ENCODE measurements around the gene RPL11. TPM values are rescaled to one million over a fixed set of nuclear protein-coding genes. Genes with fewer than 3 reads are reported as not detected.
"Not testable (repeated sequence)": the region's sequence is repeated elsewhere in the genome, so short reads cannot be mapped to it uniquely, and the experiment has no call there.

RPL11 gene
- total RNA-seq: 521 TPM
- long read RNA-seq, transcript RPL11-201 (6 exons, 660 nt): minor isoform, 15 of 204 reads
- long read RNA-seq, transcript RPL11-206 (6 exons, 1,017 nt): major isoform, 127 of 204 reads
- long read RNA-seq, transcript RPL11-203 (5 exons, 879 nt): minor isoform, 10 of 204 reads
- long read RNA-seq, partial matches to known transcripts: 51 of 204 reads
- long read RNA-seq, other reads (novel, unspliced or antisense): 1 of 204 reads

GRCh38 chr1:23691499-23692307 lies at the start of gene RPL11:
RPL11 (plus strand) TSS chr1:23691806; CDS start chr1:23691824, 18 bp downstream.
- peak; percentile 97 for DNase-seq (ENCODE audit: low spot score)
- intact Hi-C loops (cut with DNase I): loop anchor here (2.0 kb wide), 1 partner anchor 53 kb away; no protein-coding TSS in a partner anchor

- intact Hi-C loops (cut with DNase I): no loop called here
- no peak for DNase-seq (ENCODE audit: low spot score)
These were observed 47.7 kb upstream of the RPL11 start for GRCh38 chr1:23643736-23644554.

DNA sequence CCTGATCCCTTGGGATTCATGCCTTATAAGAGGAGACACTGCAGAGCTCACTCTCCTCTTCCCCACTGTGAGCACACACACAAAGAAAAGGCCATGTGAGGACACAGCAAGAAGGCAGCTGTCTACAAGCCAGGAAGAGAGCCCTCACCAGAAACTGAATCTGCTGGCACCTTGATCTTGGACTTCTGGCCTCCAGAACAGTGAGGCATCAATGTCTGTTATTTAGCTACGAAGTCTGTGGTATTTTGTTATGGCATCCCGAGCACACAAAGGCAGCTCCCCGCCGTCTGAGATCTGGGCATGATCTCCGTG lies 47.1 kb upstream of the RPL11 start:
- no peak for DNase-seq (ENCODE audit: low spot score)
- intact Hi-C loops (cut with DNase I): no loop called here

GRCh38 chr1:23645338-23645737 lies 46.3 kb upstream of the RPL11 start:
- DNase-seq (ENCODE audit: low spot score): no peak
- intact Hi-C loops (cut with DNase I): no loop called here

GRCh38 chr1:23646091-23646490 lies 45.5 kb upstream of the RPL11 start:
- intact Hi-C loops (cut with DNase I): no loop called here
- DNase-seq (ENCODE audit: low spot score): no peak

- no peak for DNase-seq (ENCODE audit: low spot score)
- intact Hi-C loops (cut with DNase I): no loop called here
These were observed 45.1 kb upstream of the RPL11 start for GRCh38 chr1:23646541-23646940.

- intact Hi-C loops (cut with DNase I): no loop called here
- DNase-seq (ENCODE audit: low spot score): no peak
These were observed 43.0 kb upstream of the RPL11 start for GRCh38 chr1:23648576-23648975.

DNA sequence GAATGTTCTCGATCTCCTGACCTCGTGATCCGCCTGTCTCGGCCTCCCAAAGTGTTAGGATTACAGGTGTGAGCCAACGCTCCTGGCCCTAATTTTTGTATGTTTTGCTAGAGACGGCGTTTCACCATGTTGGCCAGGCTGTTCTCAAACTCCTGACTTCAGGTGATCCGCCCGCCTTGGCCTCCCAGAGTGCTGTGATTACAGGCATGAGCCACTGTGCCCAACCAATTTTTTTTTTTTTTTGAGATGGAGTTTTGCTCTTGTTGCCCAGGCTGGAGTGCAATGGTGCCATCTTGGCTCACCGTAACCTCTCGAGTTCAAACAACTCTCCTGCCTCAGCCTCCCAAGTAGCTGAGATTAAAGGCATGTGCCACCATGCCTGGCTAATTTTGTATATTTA lies 42.4 kb upstream of the RPL11 start:
- intact Hi-C loops (cut with DNase I); DNase-seq (ENCODE audit: low spot score): not testable (repeated sequence)

- DNase-seq (ENCODE audit: low spot score): no peak
- intact Hi-C loops (cut with DNase I): no loop called here
These were observed 41.1 kb upstream of the RPL11 start for GRCh38 chr1:23650344-23650990.

DNA sequence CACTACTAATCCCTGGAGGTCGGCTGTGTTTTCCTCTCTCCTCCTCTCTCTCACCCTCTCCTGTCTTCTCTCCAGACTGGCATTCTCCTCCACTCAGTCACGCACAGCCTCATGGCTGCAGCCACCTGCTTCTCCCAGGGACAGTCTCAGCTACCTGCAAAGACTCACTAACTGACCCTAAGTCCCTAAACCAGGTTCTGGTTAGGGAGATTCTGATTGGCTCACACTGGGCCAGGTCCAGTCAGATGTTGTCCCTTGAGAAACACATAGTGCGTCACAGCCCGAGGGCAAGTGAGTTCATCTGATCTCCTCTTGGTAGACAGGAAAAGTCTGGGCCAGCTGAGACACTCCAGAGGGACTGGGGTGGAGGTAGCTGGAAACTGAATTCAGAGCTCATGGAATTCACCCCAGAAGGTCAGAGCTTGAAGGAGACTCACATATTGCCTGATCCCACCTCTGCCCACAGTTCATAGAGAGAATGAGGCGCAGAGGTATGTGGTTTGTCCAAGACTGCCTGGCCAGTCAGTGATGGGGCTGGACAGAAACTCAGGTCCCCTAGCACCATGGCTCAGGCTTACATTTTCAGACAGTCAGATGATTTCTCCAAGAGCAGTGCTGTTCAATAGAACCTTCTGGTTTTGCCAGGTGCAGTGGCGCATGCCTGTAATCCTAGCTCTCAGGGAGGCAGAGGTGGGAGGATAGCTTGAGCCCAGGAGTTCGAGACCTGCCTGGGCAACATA lies 40.4 kb upstream of the RPL11 start:
- DNase-seq (ENCODE audit: low spot score): no peak
- intact Hi-C loops (cut with DNase I): no loop called here

DNA sequence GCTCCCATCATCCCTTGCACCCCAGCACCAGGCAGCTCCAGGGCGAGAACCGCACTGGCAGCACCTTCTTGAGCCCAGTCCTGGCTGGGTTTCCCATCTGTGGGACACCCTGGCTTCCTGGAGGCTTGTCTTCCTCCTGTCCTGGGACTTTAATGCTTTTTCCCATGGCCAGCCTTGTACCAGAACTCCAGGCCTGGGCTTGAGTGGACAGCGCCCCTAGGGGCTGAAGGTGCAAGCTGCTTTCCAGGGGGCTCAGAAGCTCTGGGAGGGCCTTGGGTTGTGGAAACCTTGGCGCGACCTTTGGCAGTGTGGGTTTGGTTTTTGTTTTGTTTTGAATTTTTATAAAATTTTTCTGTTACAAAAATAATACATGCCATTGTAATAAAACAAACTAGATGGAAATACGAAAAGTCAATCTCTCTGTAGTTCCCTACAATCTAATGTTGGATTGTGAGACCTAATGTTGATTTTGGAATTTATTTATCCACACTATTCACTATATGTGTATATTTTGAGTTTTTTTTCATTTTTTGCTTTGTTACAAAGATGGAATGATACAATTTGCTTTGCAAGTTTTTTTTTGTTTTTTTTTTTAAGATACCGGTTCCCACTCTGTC lies 33.8 kb upstream of the RPL11 start:
- no peak for DNase-seq (ENCODE audit: low spot score)
- intact Hi-C loops (cut with DNase I): no loop called here

DNA sequence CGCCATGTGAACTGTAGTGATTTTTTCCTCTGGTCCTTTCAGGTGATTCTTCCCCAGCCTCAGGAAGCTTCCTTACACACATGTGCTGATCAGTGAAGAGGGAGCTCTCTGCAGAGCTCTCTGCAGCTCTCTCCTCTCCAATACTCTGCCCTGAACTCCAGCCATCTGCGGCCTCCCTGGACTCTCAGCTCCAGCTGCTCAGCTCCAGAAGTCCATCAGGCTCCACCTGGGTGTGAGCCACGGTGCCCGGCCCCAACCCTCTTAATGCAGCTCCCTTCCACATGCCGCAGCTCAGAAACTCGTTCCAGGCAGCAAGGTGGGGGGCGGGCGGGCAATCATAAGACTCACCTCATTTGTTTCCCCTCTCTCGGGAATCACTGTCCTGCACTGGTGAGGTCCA lies 30.9 kb upstream of the RPL11 start:
- no peak for DNase-seq (ENCODE audit: low spot score)
- intact Hi-C loops (cut with DNase I): no loop called here

- DNase-seq (ENCODE audit: low spot score): no peak
- intact Hi-C loops (cut with DNase I): no loop called here
These were observed 29.7 kb upstream of the RPL11 start for GRCh38 chr1:23661887-23662286.

DNA sequence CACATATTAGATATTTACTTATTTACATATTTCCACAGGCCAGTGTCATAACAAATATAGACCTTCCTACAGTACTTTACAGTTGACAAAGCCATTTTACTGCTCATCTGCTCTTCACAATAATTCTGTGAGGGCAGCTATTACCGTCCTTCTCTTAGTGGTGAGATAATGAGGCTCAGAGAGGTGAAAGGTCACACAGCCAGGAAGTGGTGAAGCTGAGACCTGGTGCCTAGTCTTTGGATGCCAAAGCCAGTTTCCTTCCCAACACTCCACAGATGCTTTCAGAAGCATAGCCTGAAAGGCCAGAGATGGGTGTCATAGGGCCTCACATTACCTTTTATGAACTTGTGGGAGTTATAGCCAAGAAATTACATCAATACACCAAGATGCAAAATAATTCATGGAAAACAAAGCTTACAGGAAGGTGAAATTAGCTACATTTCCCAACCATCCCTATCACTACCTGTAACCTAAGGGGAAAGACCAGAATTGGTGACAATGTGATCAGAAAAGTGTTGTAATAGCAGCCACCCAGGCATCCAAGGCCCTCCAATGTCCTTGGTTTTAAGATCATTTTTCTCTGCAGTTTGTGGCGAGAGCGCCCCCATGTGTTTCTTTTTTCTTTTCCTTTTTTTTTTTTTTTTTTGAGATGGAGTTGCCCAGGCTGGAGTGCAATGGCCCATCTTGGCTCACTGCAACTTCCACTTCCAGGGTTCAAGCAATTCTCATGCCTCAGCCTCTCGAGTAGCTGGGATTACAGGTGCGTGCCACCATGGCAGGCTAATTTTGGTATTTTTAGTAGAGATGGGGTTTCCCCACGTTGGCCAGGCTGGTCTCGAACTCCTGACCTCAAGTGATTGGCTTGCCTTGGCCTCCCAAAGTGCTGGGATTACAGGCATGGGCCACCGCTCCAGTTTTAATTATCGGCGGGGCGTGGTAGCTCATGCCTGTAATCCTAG lies 26.5 kb upstream of the RPL11 start:
- intact Hi-C loops (cut with DNase I): loop anchor here (5.0 kb wide), 1 partner anchor 438 kb away; no protein-coding TSS in a partner anchor
- DNase-seq (ENCODE audit: low spot score): no peak

GRCh38 chr1:23667411-23667810 lies 24.2 kb upstream of the RPL11 start:
- DNase-seq (ENCODE audit: low spot score): no peak
- intact Hi-C loops (cut with DNase I): loop anchor here (5.0 kb wide), 1 partner anchor 440 kb away; no protein-coding TSS in a partner anchor

DNA sequence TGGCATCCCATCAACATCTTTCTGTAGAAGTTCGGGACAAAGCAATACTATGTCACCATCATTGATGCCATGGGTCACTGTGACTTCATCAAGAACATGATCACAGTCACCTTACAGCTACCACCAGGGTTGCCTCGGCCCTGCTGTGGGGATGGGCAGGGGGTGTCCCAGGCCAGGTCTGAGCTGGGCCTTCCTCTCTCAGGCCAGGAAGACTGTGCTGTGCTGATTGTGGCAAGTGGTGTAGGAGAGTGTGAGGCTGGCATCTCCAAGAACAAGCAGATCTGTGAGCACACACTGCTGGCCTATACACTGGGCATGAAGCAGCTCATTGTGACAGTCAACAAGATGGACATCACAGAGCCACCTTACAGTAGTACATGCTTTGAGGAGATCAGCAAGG lies 20.9 kb upstream of the RPL11 start:
- no peak for DNase-seq (ENCODE audit: low spot score)
- intact Hi-C loops (cut with DNase I): no loop called here

DNA sequence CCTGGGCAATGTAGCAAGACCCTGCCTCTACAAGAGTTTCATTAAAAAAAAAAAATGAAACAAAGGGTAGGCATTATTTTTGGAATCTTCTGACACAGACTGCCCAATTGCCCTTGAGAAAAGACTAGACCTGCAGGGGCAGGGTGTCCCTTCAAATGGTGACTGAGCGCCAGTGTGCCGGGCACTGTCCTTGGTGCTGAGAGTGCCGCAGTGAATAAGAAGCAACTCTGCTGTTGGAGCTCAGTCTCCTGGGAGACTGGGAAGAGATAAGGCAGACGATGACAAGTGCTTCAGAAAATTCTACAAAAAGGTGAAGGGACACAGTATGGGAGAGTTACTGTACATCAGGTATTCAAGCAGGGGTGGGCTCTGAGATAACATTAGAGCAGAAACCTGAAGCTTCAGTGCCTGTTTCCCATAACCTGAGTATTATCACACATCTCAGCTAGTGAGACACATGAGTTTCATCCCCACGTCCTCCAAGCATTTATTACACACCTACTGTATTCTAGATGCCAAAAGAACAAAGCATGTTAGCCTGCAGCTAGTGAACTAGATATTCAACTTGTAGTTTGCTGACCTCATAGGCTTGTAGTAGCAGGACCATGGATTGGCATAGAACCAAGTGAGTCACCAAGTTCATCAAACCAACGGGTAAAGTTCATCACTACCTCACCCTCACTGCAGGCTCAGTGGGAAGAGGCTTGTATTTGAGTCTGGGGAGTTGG lies 18.4 kb upstream of the RPL11 start:
- no peak for DNase-seq (ENCODE audit: low spot score)
- intact Hi-C loops (cut with DNase I): no loop called here

All from cardiac septum (tissue), 1 donor.